Measurements from ENCODE around the gene ZNF575.

Gene ZNF575

GRCh38 chr19:43532962-43533545 is at the start of gene ZNF575:
ZNF575 (plus strand) TSS chr19:43533188; CDS start chr19:43534423, 1,235 bp downstream.
- in situ Hi-C loops (cut with MboI; ENCODE audit: low sequenced_read_pairs, unreplicated experiment) = no loop called here
- DNase-seq (ENCODE audit: low spot score) = peak; percentile 94
- TF ChIP-seq CTCF (IDR thresholded peaks at IDR 0.05; ENCODE audit: borderline replicate concordance, control extremely low read depth, extremely low read depth, insufficient read depth, missing control alignments) = no peak

- in situ Hi-C loops (cut with MboI; ENCODE audit: low sequenced_read_pairs, unreplicated experiment) = no loop called here
- no peak for TF ChIP-seq CTCF (IDR thresholded peaks at IDR 0.05; ENCODE audit: borderline replicate concordance, control extremely low read depth, extremely low read depth, insufficient read depth, missing control alignments)
- DNase-seq (ENCODE audit: low spot score) = no peak
These were observed 49.7 kb upstream of the ZNF575 start for GRCh38 chr19:43483281-43483680.

GRCh38 chr19:43485951-43486350 is 47.0 kb upstream of the ZNF575 start:
- no peak for TF ChIP-seq CTCF (IDR thresholded peaks at IDR 0.05; ENCODE audit: borderline replicate concordance, control extremely low read depth, extremely low read depth, insufficient read depth, missing control alignments)
- in situ Hi-C loops (cut with MboI; ENCODE audit: low sequenced_read_pairs, unreplicated experiment) = no loop called here
- no peak for DNase-seq (ENCODE audit: low spot score)

GRCh38 chr19:43486412-43486811 is 46.6 kb upstream of the ZNF575 start:
- no peak for TF ChIP-seq CTCF (IDR thresholded peaks at IDR 0.05; ENCODE audit: borderline replicate concordance, control extremely low read depth, extremely low read depth, insufficient read depth, missing control alignments)
- in situ Hi-C loops (cut with MboI; ENCODE audit: low sequenced_read_pairs, unreplicated experiment) = no loop called here
- DNase-seq (ENCODE audit: low spot score) = no peak

GRCh38 chr19:43488179-43488578 is 44.8 kb upstream of the ZNF575 start:
- TF ChIP-seq CTCF (IDR thresholded peaks at IDR 0.05; ENCODE audit: borderline replicate concordance, control extremely low read depth, extremely low read depth, insufficient read depth, missing control alignments) = no peak
- no peak for DNase-seq (ENCODE audit: low spot score)
- in situ Hi-C loops (cut with MboI; ENCODE audit: low sequenced_read_pairs, unreplicated experiment) = no loop called here

GRCh38 chr19:43489310-43489709 is 43.7 kb upstream of the ZNF575 start:
- in situ Hi-C loops (cut with MboI; ENCODE audit: low sequenced_read_pairs, unreplicated experiment) = no loop called here
- peak; percentile 70 for DNase-seq (ENCODE audit: low spot score)
- no peak for TF ChIP-seq CTCF (IDR thresholded peaks at IDR 0.05; ENCODE audit: borderline replicate concordance, control extremely low read depth, extremely low read depth, insufficient read depth, missing control alignments)
